K562 (cell line): ENCODE measurements around the gene JUN. TPM values are rescaled to one million over a fixed set of nuclear protein-coding genes. Genes with fewer than 3 reads are reported as not detected.

Experiments used
- ARID4B ChIP-seq: sonication (generic); formaldehyde crosslinking; IDR thresholded peaks from 2 replicates; pipeline ENCODE4 v1.8.0; 2022; ENCODE audit warnings: mild to moderate bottlenecking, missing genetic modification reagents
- EHMT2 ChIP-seq: fragments of 450-650 bp; IDR thresholded peaks from 2 replicates; pipeline ENCODE4 v1.6.1; 2018; ENCODE audit warnings: antibody characterized with exemption
- FUS ChIP-seq: fragments of 200-400 bp; formaldehyde crosslinking; optimal IDR thresholded peaks from 2 replicates; pipeline ENCODE3; 2017; ENCODE audit warnings: low read depth, low read length
- HNRNPL ChIP-seq: fragments of 200-400 bp; formaldehyde crosslinking; IDR thresholded peaks from 2 replicates; pipeline ENCODE4 v1.6.1; 2017; ENCODE audit warnings: low read depth, mild to moderate bottlenecking, low read length
- JUNB ChIP-seq: fragments of 450-650 bp; formaldehyde crosslinking; conservative IDR thresholded peaks from 2 replicates; pipeline ENCODE4 v1.4.0; 2020; ENCODE audit warnings: mild to moderate bottlenecking
- MBD2 ChIP-seq: sonication (generic); IDR thresholded peaks from 2 replicates; pipeline ENCODE4 v1.6.1; 2016; ENCODE audit warnings: low read depth, borderline replicate concordance
- MCM3 ChIP-seq: fragments of 450-650 bp; IDR thresholded peaks from 2 replicates; pipeline ENCODE4 v1.6.1; 2016
- MTA3 ChIP-seq: fragments of 450-650 bp; formaldehyde crosslinking; IDR thresholded peaks from 2 replicates; pipeline ENCODE4 v1.6.1; 2017; ENCODE audit warnings: mild to moderate bottlenecking, borderline replicate concordance
- NELFE ChIP-seq: IDR thresholded peaks from 2 replicates; pipeline ENCODE4 v1.6.1; 2011; ENCODE audit warnings: mild to moderate bottlenecking; ENCODE audit not compliant: insufficient read depth, insufficient read length
- PBX2 ChIP-seq, 2 experiments: IDR thresholded peaks in 1 of 2; conservative IDR thresholded peaks in 1 of 2; 2 replicates each; pipeline ENCODE4 v1.6.1; 2016; ENCODE audit warnings: low read depth in 2 of 2, mild to moderate bottlenecking in 1 of 2, missing compliant biosample characterization in 1 of 2, missing genetic modification characterization in 1 of 2, moderate library complexity in 1 of 2
- PTTG1 ChIP-seq: fragments of 450-650 bp; IDR thresholded peaks from 2 replicates; pipeline ENCODE4 v1.6.1; 2016; ENCODE audit warnings: low read depth, mild to moderate bottlenecking, missing genetic modification characterization, missing compliant biosample characterization
- RFX7 ChIP-seq: fragments of 250-450 bp; sonication (Bioruptor Pico); IDR thresholded peaks from 2 replicates; pipeline ENCODE4 v1.5.1; 2021; ENCODE audit warnings: mild to moderate bottlenecking
- RNF2 ChIP-seq: sonication (generic); IDR thresholded peaks from 2 replicates; pipeline ENCODE4 v1.6.1; 2016
- SP2 ChIP-seq: IDR thresholded peaks from 2 replicates; pipeline ENCODE4 v1.6.1; 2011; ENCODE audit warnings: mild to moderate bottlenecking, low read depth, low read length, moderate library complexity; ENCODE audit not compliant: poor library complexity, severe bottlenecking; ENCODE audit errors: extremely low read depth
- SRSF1 ChIP-seq: fragments of 200-400 bp; formaldehyde crosslinking; IDR thresholded peaks from 2 replicates; pipeline ENCODE4 v1.6.1; 2017; ENCODE audit warnings: mild to moderate bottlenecking, low read depth, low read length, moderate library complexity
- TCF15 ChIP-seq: fragments of 250-450 bp; sonication (Bioruptor Pico); IDR thresholded peaks from 2 replicates; pipeline ENCODE4 v1.8.0; 2022; ENCODE audit warnings: moderate library complexity, mild to moderate bottlenecking, inconsistent platforms
- TOE1 ChIP-seq, 2 experiments: fragments of 450-650 bp in 1 of 2; sonication (generic) in 1 of 2; formaldehyde crosslinking in 1 of 2; IDR thresholded peaks; 2 replicates each; pipeline versions ENCODE4 v1.7.1 to v1.8.0; 2016 to 2022; ENCODE audit warnings: borderline replicate concordance in 2 of 2, mild to moderate bottlenecking in 2 of 2, antibody characterized with exemption in 1 of 2, inconsistent platforms in 1 of 2, low read depth in 1 of 2, missing genetic modification reagents in 1 of 2, moderate library complexity in 1 of 2
- ZNF263 ChIP-seq: sonication (generic); formaldehyde crosslinking; IDR thresholded peaks from 2 replicates; pipeline ENCODE4 v1.8.0; 2022; ENCODE audit warnings: mild to moderate bottlenecking, missing genetic modification reagents, borderline replicate concordance
- ZNF589 ChIP-seq: fragments of 200-800 bp; sonication (Bioruptor generic); IDR thresholded peaks from 2 replicates; pipeline ENCODE4 v1.6.1; 2016; ENCODE audit warnings: low read depth, missing genetic modification characterization, missing compliant biosample characterization
- polyA plus RNA-seq, 8 experiments: library from polyadenylated mRNA; depleted of rRNA in 4 of 8; stranded (reverse) in 5 of 8; unstranded in 3 of 8; fragments of >200 nt; fragmentation: Nextera tagmentation in 2 of 8; fragmentation: Illumina TruSeq in 1 of 8; extraction: Ambion mirVana in 2 of 8; extraction: Trizol in 1 of 8; gene quantifications; 2 replicates each; pipeline versions ENCODE4 v1.2.1 to v1.2.3, GENCODE V29; 2011 to 2014; ENCODE audit warnings: inconsistent platforms in 1 of 8, missing spikeins in 1 of 8
- total RNA-seq, 7 experiments: library from RNA; depleted of rRNA in 6 of 7; stranded (reverse); fragments of >200 nt in 6 of 7; fragmentation: Illumina TruSeq in 2 of 7; extraction: Trizol in 2 of 7; gene quantifications; 2 replicates each; pipeline versions ENCODE4 v1.2.1 to v1.2.3, GENCODE V29; 2011 to 2021; ENCODE audit warnings: low replicate concordance in 1 of 7

Gene JUN
- total and polyA plus RNA-seq, 9 of the 15 experiments (the other 6 are each of a cell fraction or from before 2014, with no cell fraction given) = 0.32 to 23.4 (median 4.0) TPM

GRCh38 chr1:58782178-58783089 lies 1.4 kb downstream of the JUN start (continued):
- TF ChIP-seq TCF15 (CRISPR knock-in tag) (no peak), HNRNPL (peak; percentile 60; the same call in 1 of the 2 replicates), MTA3 (peak; percentile 91; the same call in 1 of the 2 replicates), RFX7 (no peak), SRSF1 (no peak), SP2 (no peak), NELFE (no peak), TOE1 (IDR thresholded peaks at IDR 0.05; ENCODE audit: borderline replicate concordance) (no peak), TOE1 (CRISPR knock-in tag; IDR thresholded peaks at IDR 0.05; ENCODE audit: borderline replicate concordance, low read depth) (peak; percentile 93; the same call in 1 of the 2 replicates), ARID4B (CRISPR knock-in tag) (peak; percentile 56; the same call in 1 of the 2 replicates), RNF2 (peak; percentile 12; the same call in 1 of the 2 replicates), PBX2 (CRISPR knock-in tag; IDR thresholded peaks at IDR 0.05; ENCODE audit: low read depth) (no peak), PBX2 (tag; conservative IDR thresholded peaks at IDR 0.05; ENCODE audit: low read depth) (no peak), PTTG1 (tag) (no peak), FUS (no peak), EHMT2 (no peak), MBD2 (no peak), ZNF589 (CRISPR knock-in tag) (0 out of 2 replicates have a peak, but pooled peaks have one; percentile 29), ZNF263 (CRISPR knock-in tag) (peak; percentile 38; the same call in 1 of the 2 replicates), JUNB (CRISPR knock-in tag) (no peak), MCM3 (no peak)
